ENCODE measurements around the gene TPRG1. TPM values are rescaled to one million over a fixed set of nuclear protein-coding genes. Genes with fewer than 3 reads are reported as not detected.

TPRG1 gene
- total and polyA plus RNA-seq, 2 of the 4 experiments (the other 2 are of a cell fraction) = 0.17 TPM; not detected in 1

DNA sequence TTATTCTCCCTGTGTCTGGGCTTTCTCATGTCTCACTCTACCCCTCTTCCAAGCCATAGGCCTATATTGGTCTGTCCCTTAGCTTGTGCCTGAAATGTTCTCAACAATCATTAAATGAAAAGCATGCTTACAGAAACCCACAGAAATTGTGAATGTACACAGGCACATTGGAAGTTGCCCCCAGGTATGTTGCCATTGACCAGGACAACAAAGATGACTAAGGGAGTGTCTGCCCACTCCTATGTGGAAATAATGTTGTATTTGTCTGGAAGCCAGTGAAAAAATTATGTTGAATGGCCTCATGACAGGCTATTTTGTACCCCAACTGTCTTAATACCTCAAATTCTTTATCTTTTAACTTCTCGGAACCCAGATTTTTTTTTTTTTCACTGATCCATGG lies 102.0 kb downstream of the TPRG1 start:
- CTCF ChIA-PET = interaction anchor here (5.2 kb wide), 1 partner anchor 674 kb away, joined by 20 read pairs; no protein-coding TSS in a partner anchor
- H4K5ac ChIP-seq (ENCODE audit: low read depth, low read length) = no peak overlapping the region
- no peak overlapping the region for H2BK20ac ChIP-seq (ENCODE audit: low read depth, low read length)
- no peak overlapping the region for H2AK9ac ChIP-seq (replicated peaks; ENCODE audit: low read depth, low read length, poor library complexity)
- no peaks in the 10 kb centered on the region; the same call in 1 of the 2 replicates for H3K9me1 ChIP-seq (ENCODE audit: insufficient read depth, low read length)
- H4K8ac ChIP-seq (ENCODE audit: low read depth in 2 of 2, low read length in 2 of 2) = no peak overlapping the region
- no peak overlapping the region for H3K4me3 ChIP-seq (ENCODE audit: insufficient read depth, low read depth, low read length)
- DNase-seq (no peak), ATAC-seq (ENCODE audit: low read depth) (no peak)
- no peak overlapping the region for H4K91ac ChIP-seq (ENCODE audit: insufficient read depth, low read depth, low read length)
- H2BK5ac ChIP-seq (ENCODE audit: low read depth, low read length, poor library complexity, severe bottlenecking) = no peak overlapping the region
- POLR2A ChIA-PET (ENCODE audit: unreplicated experiment) = no interaction called here
- H2BK120ac ChIP-seq (ENCODE audit: low read depth, low read length) = no peak overlapping the region
- intact Hi-C loops (cut with micrococcal nuclease) = no loop called here
- H3K18ac ChIP-seq (ENCODE audit: low read depth, low read length) = no peak overlapping the region
- peaks cover 3% of the 10 kb centered on the region; the same call in 1 of the 2 replicates for H3K4me1 ChIP-seq (ENCODE audit: control insufficient read depth, insufficient read depth, low read length)
- no peak overlapping the region for H2AFZ ChIP-seq (replicated peaks; ENCODE audit: low read length, poor library complexity)
- no peaks in the 10 kb centered on the region; the same call in 1 of the 2 replicates for H3K27me3 ChIP-seq (ENCODE audit: control insufficient read depth, insufficient read depth, low read length)
- in situ Hi-C loops (cut with MboI; ENCODE audit: low sequenced_read_pairs) = no loop called here
- H3K14ac ChIP-seq (replicated peaks; ENCODE audit: low read depth, low read length) = no peak overlapping the region
- no peak overlapping the region for H3K4ac ChIP-seq (ENCODE audit: low read depth, low read length)
- no peaks in the 10 kb centered on the region for H4K20me1 ChIP-seq (ENCODE audit: insufficient read depth, low read length)
- no peaks in the 10 kb centered on the region for H3K36me3 ChIP-seq (ENCODE audit: control insufficient read depth, insufficient read depth, low read length)
- TF ChIP-seq SMC3 (IDR thresholded peaks at IDR 0.05; ENCODE audit: low read depth, low read length) (no peak), MXI1 (IDR thresholded peaks at IDR 0.05; ENCODE audit: borderline replicate concordance, low read depth, low read length) (no peak)
- TF ChIP-seq, protein P1, sequence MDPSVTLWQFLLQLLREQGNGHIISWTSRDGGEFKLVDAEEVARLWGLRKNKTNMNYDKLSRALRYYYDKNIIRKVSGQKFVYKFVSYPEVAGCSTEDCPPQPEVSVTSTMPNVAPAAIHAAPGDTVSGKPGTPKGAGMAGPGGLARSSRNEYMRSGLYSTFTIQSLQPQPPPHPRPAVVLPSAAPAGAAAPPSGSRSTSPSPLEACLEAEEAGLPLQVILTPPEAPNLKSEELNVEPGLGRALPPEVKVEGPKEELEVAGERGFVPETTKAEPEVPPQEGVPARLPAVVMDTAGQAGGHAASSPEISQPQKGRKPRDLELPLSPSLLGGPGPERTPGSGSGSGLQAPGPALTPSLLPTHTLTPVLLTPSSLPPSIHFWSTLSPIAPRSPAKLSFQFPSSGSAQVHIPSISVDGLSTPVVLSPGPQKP (IDR thresholded peaks at IDR 0.05; ENCODE audit: borderline replicate concordance, low read depth, low read length) = no peak
- TF ChIP-seq, protein P2, sequence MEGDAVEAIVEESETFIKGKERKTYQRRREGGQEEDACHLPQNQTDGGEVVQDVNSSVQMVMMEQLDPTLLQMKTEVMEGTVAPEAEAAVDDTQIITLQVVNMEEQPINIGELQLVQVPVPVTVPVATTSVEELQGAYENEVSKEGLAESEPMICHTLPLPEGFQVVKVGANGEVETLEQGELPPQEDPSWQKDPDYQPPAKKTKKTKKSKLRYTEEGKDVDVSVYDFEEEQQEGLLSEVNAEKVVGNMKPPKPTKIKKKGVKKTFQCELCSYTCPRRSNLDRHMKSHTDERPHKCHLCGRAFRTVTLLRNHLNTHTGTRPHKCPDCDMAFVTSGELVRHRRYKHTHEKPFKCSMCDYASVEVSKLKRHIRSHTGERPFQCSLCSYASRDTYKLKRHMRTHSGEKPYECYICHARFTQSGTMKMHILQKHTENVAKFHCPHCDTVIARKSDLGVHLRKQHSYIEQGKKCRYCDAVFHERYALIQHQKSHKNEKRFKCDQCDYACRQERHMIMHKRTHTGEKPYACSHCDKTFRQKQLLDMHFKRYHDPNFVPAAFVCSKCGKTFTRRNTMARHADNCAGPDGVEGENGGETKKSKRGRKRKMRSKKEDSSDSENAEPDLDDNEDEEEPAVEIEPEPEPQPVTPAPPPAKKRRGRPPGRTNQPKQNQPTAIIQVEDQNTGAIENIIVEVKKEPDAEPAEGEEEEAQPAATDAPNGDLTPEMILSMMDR (conservative IDR thresholded peaks at IDR 0.05; ENCODE audit: low read depth, low read length) = no peak
- H3K4me2 ChIP-seq (ENCODE audit: low read depth, low read length) = no peak overlapping the region
- no peak overlapping the region for H2BK15ac ChIP-seq (ENCODE audit: low read depth, low read length)
- H3K9ac ChIP-seq (ENCODE audit: low read depth, low read length) = no peak overlapping the region
- no peak overlapping the region for H2AK5ac ChIP-seq (ENCODE audit: low read depth, low read length)
- no peaks in the 10 kb centered on the region for H3K9me3 ChIP-seq (ENCODE audit: control insufficient read depth, insufficient read depth, low read length)
- no peaks in the 10 kb centered on the region for H3K79me1 ChIP-seq (ENCODE audit: low read depth in 1 of 2, low read length in 2 of 2)
- H3K23ac ChIP-seq (ENCODE audit: low read depth, low read length) = no peak overlapping the region
- dilution Hi-C loops (cut with HindIII; ENCODE audit: low sequenced_read_pairs, unreplicated experiment) = no loop called here
- no peak overlapping the region for H3K27ac ChIP-seq (ENCODE audit: insufficient read depth, low read length)
- WGBS, 2 experiments (ENCODE audit: extremely low coverage in 2 of 2, insufficient read length in 1 of 2) = no CpG with 5 or more reads among the region's 1 CpG
- BruUV-seq (replicated peaks) = no TSS peak
- no peak overlapping the region for H3K56ac ChIP-seq (ENCODE audit: extremely low read depth, insufficient read depth, low read length)
